Esophagus muscularis mucosa (tissue), 4 donors: ENCODE results near the gene CLEC4F. TPM values are rescaled to one million over a fixed set of nuclear protein-coding genes. Genes with fewer than 3 reads are reported as not detected.

Source experiments
- DNase-seq: peaks from one replicate; pipeline ENCODE4 v3.0.0-alpha.2; 2017; ENCODE audit errors: extremely low spot score
- H3K27ac ChIP-seq, 4 donors: fragments of 200-600 bp; sonication (generic); replicated peaks in 1 of 4; 1 replicate in 3 of 4; 2 replicates in 1 of 4; pipeline ENCODE4 v1.5.1; 2016 to 2019; ENCODE audit warnings: mild to moderate bottlenecking in 1 of 4
- H3K27me3 ChIP-seq, 4 donors: fragments of 200-600 bp; sonication (generic); one replicate each; pipeline versions ENCODE4 v1.5.1 to v1.6.0; 2016 to 2019
- H3K36me3 ChIP-seq, 4 donors: fragments of 200-600 bp; sonication (generic); one replicate each; pipeline ENCODE4 v1.5.1; 2016 to 2019
- H3K4me1 ChIP-seq, 4 donors: fragments of 200-600 bp; sonication (generic); one replicate each; pipeline ENCODE4 v1.5.1; 2016 to 2019
- H3K4me3 ChIP-seq, 4 donors: fragments of 200-600 bp; sonication (generic); 1 replicate in 2 of 4; 2 replicates in 2 of 4; pipeline ENCODE4 v1.5.1; 2016 to 2019; ENCODE audit warnings: mild to moderate bottlenecking in 4 of 4, moderate library complexity in 1 of 4
- H3K9me3 ChIP-seq, 4 donors: fragments of 200-600 bp; sonication (generic); 1 replicate in 3 of 4; 2 replicates in 1 of 4; pipeline ENCODE4 v1.5.1; 2016 to 2019
- CTCF ChIP-seq, 3 experiments: fragments of 200-600 bp in 2 of 3; fragments of 450-650 bp in 1 of 3; sonication (generic) in 2 of 3; IDR thresholded peaks; one replicate each; pipeline ENCODE4 v1.5.1; 2017 to 2019; ENCODE audit warnings: antibody characterized with exemption in 3 of 3, mild to moderate bottlenecking in 2 of 3, moderate library complexity in 1 of 3
- EP300 ChIP-seq: sonication (generic); formaldehyde crosslinking; IDR thresholded peaks from one replicate; pipeline ENCODE4 v1.6.1; 2017; ENCODE audit warnings: antibody characterized with exemption
- POLR2A ChIP-seq: fragments of 450-650 bp; IDR thresholded peaks from one replicate; pipeline ENCODE4 v1.6.1; 2017; ENCODE audit warnings: antibody characterized with exemption, moderate library complexity, mild to moderate bottlenecking, low read depth
- POLR2AphosphoS5 ChIP-seq, 2 donors: sonication (generic); formaldehyde crosslinking; IDR thresholded peaks; one replicate each; pipeline ENCODE4 v1.6.1; 2017; ENCODE audit warnings: antibody characterized with exemption in 2 of 2
- WGBS: methylation state at CpG from one replicate; pipeline ENCODE4 v1.1.5; 2018; 5-methylcytosine and 5-hydroxymethylcytosine counted together
- intact Hi-C: fragments of 100-400 bp; cut with DNase I; formaldehyde crosslinking; loops from one replicate; pipeline ENCODE4 v1.15.1; 2023
- total RNA-seq, 4 donors: library from RNA; depleted of rRNA; stranded (reverse); fragments of >200 nt; gene quantifications; one replicate each; pipeline versions ENCODE4 v1.1.0 to v1.2.1, GENCODE V29; 2016

Gene CLEC4F
- total RNA-seq, 4 donors from 2014 or later = 0.13 to 0.63 (median 0.42) TPM; not detected in 1

GRCh38 chr2:70777450-70777849 lies 42.9 kb downstream of the CLEC4F start:
- TF ChIP-seq POLR2A = no peak
- no peak for TF ChIP-seq CTCF (IDR thresholded peaks at IDR 0.05)
- TF ChIP-seq POLR2AphosphoS5 (IDR thresholded peaks at IDR 0.05) = no peak
- TF ChIP-seq EP300 = no peak
- Histone ChIP-seq H3K27ac (no peak overlapping the region), H3K36me3 (no peaks in the 10 kb centered on the region), H3K4me1 (no peaks in the 10 kb centered on the region), H3K27me3 (peaks cover 0 to 63% (median 0%) of the 10 kb centered on the region in 4 donors), H3K9me3 (peaks cover 0 to 7% (median 0%) of the 10 kb centered on the region in 4 donors), H3K4me3 (no peak overlapping the region)
- WGBS = 69% methylated on average over 2 of the region's 2 CpGs
- no peak for DNase-seq
- intact Hi-C loops = no loop called here

GRCh38 chr2:70776266-70776665 lies 44.1 kb downstream of the CLEC4F start:
- no peaks in the 10 kb centered on the region for H3K4me1 ChIP-seq
- no peak for DNase-seq
- H3K4me3 ChIP-seq = no peak overlapping the region
- intact Hi-C loops = no loop called here
- peaks cover 0 to 7% (median 0%) of the 10 kb centered on the region in 4 donors for H3K9me3 ChIP-seq
- peaks cover 0 to 74% (median 0%) of the 10 kb centered on the region in 4 donors for H3K27me3 ChIP-seq
- TF ChIP-seq CTCF (IDR thresholded peaks at IDR 0.05) (no peak), EP300 (no peak), POLR2A (no peak), POLR2AphosphoS5 (IDR thresholded peaks at IDR 0.05) (no peak)
- WGBS = 87% methylated on average over 3 of the region's 3 CpGs
- no peak overlapping the region for H3K27ac ChIP-seq
- H3K36me3 ChIP-seq = no peaks in the 10 kb centered on the region

- Histone ChIP-seq H3K27me3 (peaks cover 0 to 65% (median 0%) of the 10 kb centered on the region in 4 donors), H3K27ac (no peak overlapping the region), H3K36me3 (no peaks in the 10 kb centered on the region), H3K4me3 (no peak overlapping the region), H3K9me3 (peaks cover 0 to 7% (median 0%) of the 10 kb centered on the region in 4 donors), H3K4me1 (no peaks in the 10 kb centered on the region)
- no peak for DNase-seq
- no peak for TF ChIP-seq POLR2A
- no peak for TF ChIP-seq EP300
- TF ChIP-seq CTCF (IDR thresholded peaks at IDR 0.05) = no peak
- TF ChIP-seq POLR2AphosphoS5 (IDR thresholded peaks at IDR 0.05) = no peak
- intact Hi-C loops = no loop called here
- WGBS = 74% methylated on average over 2 of the region's 2 CpGs
Measured at GRCh38 chr2:70775141-70775540, 45.3 kb downstream of the CLEC4F start.

- intact Hi-C loops = no loop called here
- WGBS = 82% methylated on average over 2 of the region's 2 CpGs
- peaks cover 0 to 7% (median 0%) of the 10 kb centered on the region in 4 donors for H3K9me3 ChIP-seq
- DNase-seq = no peak
- no peak overlapping the region for H3K4me3 ChIP-seq
- H3K36me3 ChIP-seq = no peaks in the 10 kb centered on the region
- no peak overlapping the region for H3K27ac ChIP-seq
- H3K27me3 ChIP-seq = peaks cover 0 to 74% (median 4%) of the 10 kb centered on the region in 4 donors
- H3K4me1 ChIP-seq = peaks cover 2 to 9% (median 5%) of the 10 kb centered on the region in 4 donors
- TF ChIP-seq CTCF (IDR thresholded peaks at IDR 0.05) = no peak
- TF ChIP-seq POLR2A = no peak
- TF ChIP-seq POLR2AphosphoS5 (IDR thresholded peaks at IDR 0.05) = no peak
- TF ChIP-seq EP300 = no peak
Measured at GRCh38 chr2:70772486-70773155, 47.8 kb downstream of the CLEC4F start.
